ENCODE results near the gene LTBP4.
"Not testable (repeated sequence)": the region's sequence is repeated elsewhere in the genome, so short reads cannot be mapped to it uniquely, and the experiment has no call there.

- TF ChIP-seq CTCF (IDR thresholded peaks at IDR 0.05; ENCODE audit: low read depth, low read length, poor library complexity, severe bottlenecking); EZH2phosphoT487 (IDR thresholded peaks at IDR 0.05; ENCODE audit: borderline replicate concordance, low read length): not testable (repeated sequence)
These were observed 9.4 kb upstream of the LTBP4 start for GRCh38 chr19:40591724-40592123.
